SU-DHL-6 (cell line): ENCODE measurements around the gene RP9.

Source experiments
- H2AFZ ChIP-seq: fragments of 200-600 bp; sonication (generic); 2 replicates; pipeline ENCODE4 v1.6.1; 2014; ENCODE audit warnings: low read depth, mild to moderate bottlenecking, moderate library complexity, mixed read lengths, antibody characterized with exemption, low read length; ENCODE audit not compliant: severe bottlenecking
- H3F3A ChIP-seq: fragments of 200-600 bp; shearing (Covaris generic); 2 replicates; pipeline ENCODE4 v1.6.0; 2016; ENCODE audit warnings: antibody characterized with exemption, mild to moderate bottlenecking; ENCODE audit not compliant: insufficient read depth
- H3K27ac ChIP-seq: fragments of 200-600 bp; sonication (generic); 2 replicates; pipeline ENCODE4 v1.5.1; 2016; ENCODE audit warnings: low read depth, mild to moderate bottlenecking, low read length, moderate library complexity, mixed read lengths
- H3K27me3 ChIP-seq: fragments of 200-600 bp; sonication (generic), shearing (Covaris generic); 2 replicates; pipeline ENCODE4 v1.6.0; 2014; ENCODE audit warnings: mild to moderate bottlenecking, low read length
- H3K36me3 ChIP-seq: fragments of 200-600 bp; sonication (generic); 2 replicates; pipeline ENCODE4 v1.6.1; 2014; ENCODE audit warnings: mild to moderate bottlenecking, low read length, mixed read lengths
- H3K4me2 ChIP-seq: fragments of 300-600, 200-600 bp; shearing (Covaris generic), sonication (generic); 2 replicates; pipeline ENCODE4 v1.6.0; 2014; ENCODE audit warnings: low read length, low read depth, mild to moderate bottlenecking; ENCODE audit not compliant: poor library complexity, severe bottlenecking
- H3K4me3 ChIP-seq: fragments of 200-600 bp; sonication (generic); 2 replicates; pipeline ENCODE4 v1.5.1; 2014; ENCODE audit warnings: antibody characterized with exemption, low read length, mild to moderate bottlenecking, mixed read lengths; ENCODE audit not compliant: insufficient read depth, poor library complexity, severe bottlenecking
- H3K79me2 ChIP-seq: fragments of 200-600 bp; sonication (generic); 2 replicates; pipeline ENCODE4 v1.6.1; 2014; ENCODE audit warnings: mild to moderate bottlenecking, low read length, moderate library complexity; ENCODE audit not compliant: insufficient read depth
- H3K9ac ChIP-seq: fragments of 200-600 bp; sonication (generic); 2 replicates; pipeline ENCODE4 v1.7.0; 2014; ENCODE audit warnings: mild to moderate bottlenecking, low read length
- H3K9me2 ChIP-seq: fragments of 200-600 bp; sonication (generic); replicated peaks from 2 replicates; pipeline ENCODE4 v1.6.1; 2014; ENCODE audit warnings: low read length; ENCODE audit not compliant: insufficient read depth
- H3K9me3 ChIP-seq: fragments of 200-600 bp; sonication (generic); 2 replicates; pipeline ENCODE4 v1.6.1; 2014; ENCODE audit warnings: low read length, mixed read lengths; ENCODE audit not compliant: insufficient read depth
- H4K20me1 ChIP-seq: fragments of 200-600 bp; sonication (generic); 2 replicates; pipeline ENCODE4 v1.6.1; 2014; ENCODE audit warnings: low read depth, mild to moderate bottlenecking, antibody characterized with exemption, low read length, moderate library complexity, mixed read lengths
- EZH2phosphoT487 ChIP-seq: fragments of 200-600 bp; sonication (generic), shearing (Covaris generic); conservative IDR thresholded peaks from 2 replicates; pipeline ENCODE4 v1.6.1; 2018; ENCODE audit warnings: mild to moderate bottlenecking, antibody characterized with exemption, low read length, moderate library complexity, mixed read lengths
- TF ChIP-seq, protein P1 (sequence below): fragments of 200-600 bp; sonication (generic); IDR thresholded peaks from one replicate; pipeline ENCODE4 v1.5.1; 2017; ENCODE audit warnings: antibody characterized with exemption, mild to moderate bottlenecking, low read length, moderate library complexity; ENCODE audit not compliant: insufficient read depth, poor library complexity, severe bottlenecking

RP9 gene

DNA sequence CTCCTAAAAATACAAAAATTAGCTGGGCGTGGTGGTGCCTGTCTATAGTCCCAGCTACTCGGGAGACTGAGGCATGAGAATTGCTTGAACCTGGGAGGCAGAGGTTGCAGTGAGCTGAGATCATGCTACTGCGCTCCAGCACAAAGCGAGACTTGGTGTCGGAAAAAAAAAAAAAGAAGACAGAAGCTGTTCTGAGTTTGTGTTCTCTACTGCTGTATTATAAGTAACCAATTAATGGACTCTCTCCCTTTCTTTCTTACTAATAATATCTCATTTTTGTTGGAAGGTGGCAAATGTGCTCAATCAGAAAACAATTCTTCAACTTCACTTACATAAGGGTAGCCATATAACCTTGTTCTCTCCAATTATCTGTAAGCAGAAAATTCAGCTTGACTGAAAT is 54.0 kb downstream of the RP9 start:
- Histone ChIP-seq H3K9me3 (no peaks in the 10 kb centered on the region), H3K9ac (no peak overlapping the region), H3K27me3 (no peaks in the 10 kb centered on the region), H3K36me3 (peaks cover 3% of the 10 kb centered on the region; the same call in 1 of the 2 replicates), H3F3A (peaks cover 17% of the 10 kb centered on the region), H3K79me2 (peaks cover 96% of the 10 kb centered on the region), H2AFZ (no peak overlapping the region), H3K4me3 (no peak overlapping the region), H3K4me2 (no peak overlapping the region), H3K27ac (no peak overlapping the region), H3K9me2 (no peaks in the 10 kb centered on the region), H4K20me1 (peaks cover 38% of the 10 kb centered on the region)
- TF ChIP-seq, protein P1, sequence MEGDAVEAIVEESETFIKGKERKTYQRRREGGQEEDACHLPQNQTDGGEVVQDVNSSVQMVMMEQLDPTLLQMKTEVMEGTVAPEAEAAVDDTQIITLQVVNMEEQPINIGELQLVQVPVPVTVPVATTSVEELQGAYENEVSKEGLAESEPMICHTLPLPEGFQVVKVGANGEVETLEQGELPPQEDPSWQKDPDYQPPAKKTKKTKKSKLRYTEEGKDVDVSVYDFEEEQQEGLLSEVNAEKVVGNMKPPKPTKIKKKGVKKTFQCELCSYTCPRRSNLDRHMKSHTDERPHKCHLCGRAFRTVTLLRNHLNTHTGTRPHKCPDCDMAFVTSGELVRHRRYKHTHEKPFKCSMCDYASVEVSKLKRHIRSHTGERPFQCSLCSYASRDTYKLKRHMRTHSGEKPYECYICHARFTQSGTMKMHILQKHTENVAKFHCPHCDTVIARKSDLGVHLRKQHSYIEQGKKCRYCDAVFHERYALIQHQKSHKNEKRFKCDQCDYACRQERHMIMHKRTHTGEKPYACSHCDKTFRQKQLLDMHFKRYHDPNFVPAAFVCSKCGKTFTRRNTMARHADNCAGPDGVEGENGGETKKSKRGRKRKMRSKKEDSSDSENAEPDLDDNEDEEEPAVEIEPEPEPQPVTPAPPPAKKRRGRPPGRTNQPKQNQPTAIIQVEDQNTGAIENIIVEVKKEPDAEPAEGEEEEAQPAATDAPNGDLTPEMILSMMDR = no peak
- TF ChIP-seq EZH2phosphoT487 = no peak

DNA sequence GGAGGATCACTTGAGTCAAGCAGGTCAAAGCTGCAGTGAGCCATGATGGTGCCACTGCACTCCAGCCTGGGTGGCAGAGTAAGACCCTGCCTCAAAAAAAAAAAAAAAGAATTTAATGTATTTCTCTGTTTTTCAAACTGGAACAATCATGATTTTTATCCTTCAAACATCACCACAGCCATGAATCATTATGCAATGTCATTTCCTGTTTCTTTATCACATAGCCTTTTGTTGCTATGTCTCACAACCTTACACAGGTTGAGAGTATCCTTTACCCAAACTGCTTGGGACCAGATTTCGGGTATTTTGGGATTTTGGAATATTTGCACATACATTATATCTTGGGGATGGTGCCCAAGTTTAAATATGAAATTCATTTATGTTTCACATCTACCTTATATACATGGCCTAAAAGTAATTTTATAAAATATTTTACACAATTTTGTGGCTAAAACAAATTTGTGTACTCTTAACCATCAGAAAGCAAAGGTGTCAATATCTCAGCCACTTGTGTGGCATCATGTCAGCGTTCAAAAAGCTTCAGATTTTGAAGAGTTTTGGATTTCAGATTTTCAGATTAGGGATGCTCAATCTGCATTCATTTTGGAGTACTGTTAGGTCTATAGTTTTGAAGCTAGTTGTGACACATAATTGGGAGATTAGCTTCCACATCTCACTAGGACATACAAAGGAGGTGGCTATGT is 54.8 kb downstream of the RP9 start:
- H3K79me2 ChIP-seq = peaks cover 96% of the 10 kb centered on the region
- no peak overlapping the region for H3K9ac ChIP-seq
- no peaks in the 10 kb centered on the region for H3K9me2 ChIP-seq
- peaks cover 36% of the 10 kb centered on the region for H4K20me1 ChIP-seq
- no peaks in the 10 kb centered on the region for H3K9me3 ChIP-seq
- TF ChIP-seq, protein P1 = no peak
- TF ChIP-seq EZH2phosphoT487 = no peak
- H3K36me3 ChIP-seq = peaks cover 3% of the 10 kb centered on the region; the same call in 1 of the 2 replicates
- no peak overlapping the region for H2AFZ ChIP-seq
- no peak overlapping the region for H3K27ac ChIP-seq
- H3K4me2 ChIP-seq = no peak overlapping the region
- H3K4me3 ChIP-seq = no peak overlapping the region
- no peaks in the 10 kb centered on the region for H3K27me3 ChIP-seq
- H3F3A ChIP-seq = peaks cover 17% of the 10 kb centered on the region

DNA sequence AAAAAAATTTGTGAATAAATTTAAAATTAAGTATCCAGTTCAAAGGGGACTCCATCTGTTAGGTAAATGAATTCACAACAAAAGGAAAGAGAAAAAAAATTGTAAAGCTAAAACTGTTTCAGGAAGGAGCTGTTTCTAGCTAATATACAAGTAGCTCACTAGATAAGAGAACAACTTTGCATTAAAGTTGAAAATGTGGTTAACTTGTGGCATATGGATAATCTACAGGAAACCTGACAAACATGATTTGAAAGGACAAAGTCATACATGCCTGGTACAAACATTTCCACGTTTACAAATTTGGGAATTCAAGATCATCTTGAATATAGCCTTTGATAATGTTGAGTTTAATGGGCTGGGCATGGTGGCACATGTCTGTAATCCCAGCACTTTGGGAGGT is 55.5 kb downstream of the RP9 start:
- TF ChIP-seq EZH2phosphoT487 = no peak
- TF ChIP-seq, protein P1 = no peak
- Histone ChIP-seq H3K4me3 (no peak overlapping the region), H3K9ac (no peak overlapping the region), H2AFZ (no peak overlapping the region), H3K27ac (no peak overlapping the region), H3K36me3 (peaks cover 3% of the 10 kb centered on the region; the same call in 1 of the 2 replicates), H4K20me1 (peaks cover 36% of the 10 kb centered on the region), H3K79me2 (peaks cover 96% of the 10 kb centered on the region), H3K4me2 (peak overlapping the region; percentile 3), H3K9me2 (no peaks in the 10 kb centered on the region), H3K27me3 (no peaks in the 10 kb centered on the region), H3F3A (peaks cover 17% of the 10 kb centered on the region), H3K9me3 (no peaks in the 10 kb centered on the region)
